Stimulated activated CD4-positive, alpha-beta T cell treated with anti-CD3 and anti-CD28 coated beads, TNF-alpha, amount 100 ng/mL, for 4 hours (primary cell): ENCODE results near the gene FBXW4.

ENCODE experiments used
- DNase-seq, 3 experiments: peaks; one replicate each; pipeline ENCODE4 v3.0.0-alpha.2; 2020; ENCODE audit warnings: low read depth in 3 of 3

Gene FBXW4

GRCh38 chr10:101580486-101581399, 114.2 kb downstream of the FBXW4 start:
- no peak for DNase-seq

DNA sequence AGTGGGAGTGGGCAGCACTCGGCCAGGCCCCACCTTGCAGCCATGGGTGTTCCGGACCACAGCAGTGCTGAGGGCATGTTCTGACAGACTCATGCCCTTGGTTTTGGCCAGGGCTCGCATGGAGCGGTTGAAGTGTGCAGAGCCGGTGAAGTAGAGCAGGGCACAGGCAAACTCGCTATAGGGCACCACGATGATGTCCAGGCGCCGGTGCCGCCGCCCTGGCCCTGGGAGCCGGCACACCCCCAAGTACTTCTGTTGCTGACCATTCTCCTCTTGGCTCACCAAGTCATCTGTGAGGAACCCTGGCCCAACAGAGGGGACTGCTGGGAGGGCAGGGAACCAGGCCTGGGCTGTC, 115.5 kb downstream of the FBXW4 start:
- no peak for DNase-seq

DNA sequence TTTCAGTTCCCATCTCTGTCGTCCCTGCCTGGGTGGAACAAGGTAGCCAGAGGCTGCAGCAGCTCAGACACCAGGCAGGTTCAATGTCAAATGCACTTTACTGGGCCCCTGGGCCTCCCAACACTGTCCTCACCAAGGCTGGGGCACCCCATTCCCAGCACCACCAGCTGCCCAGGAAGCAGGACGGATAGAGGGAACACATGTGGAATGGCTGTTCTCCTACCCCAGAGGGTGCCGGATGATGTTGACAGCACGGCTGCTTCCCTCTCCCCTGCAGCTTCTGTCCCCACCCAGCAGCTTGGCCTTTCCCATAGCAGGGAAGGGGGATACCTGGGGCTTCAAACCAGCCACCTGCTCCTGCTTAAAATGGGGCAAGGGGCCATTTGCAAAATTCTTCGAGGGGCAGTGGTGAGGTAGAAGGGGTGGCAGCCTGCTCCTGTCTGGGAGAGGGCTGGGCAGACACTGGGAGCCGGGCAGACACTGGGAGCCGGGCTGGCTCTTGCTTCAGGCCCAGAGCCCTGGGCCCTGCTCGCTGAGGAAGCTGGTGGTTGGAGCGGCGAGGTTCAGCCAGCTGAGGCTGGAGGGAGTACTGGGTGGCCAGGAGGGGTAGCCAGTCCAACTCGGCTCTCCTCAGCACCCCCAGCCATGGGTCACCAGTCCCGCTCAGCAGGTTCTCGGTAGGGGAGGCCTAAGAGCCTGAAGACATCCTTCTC, 116.0 kb downstream of the FBXW4 start:
- DNase-seq = no peak

GRCh38 chr10:101578192-101578591, 116.8 kb downstream of the FBXW4 start:
- no peak for DNase-seq

DNA sequence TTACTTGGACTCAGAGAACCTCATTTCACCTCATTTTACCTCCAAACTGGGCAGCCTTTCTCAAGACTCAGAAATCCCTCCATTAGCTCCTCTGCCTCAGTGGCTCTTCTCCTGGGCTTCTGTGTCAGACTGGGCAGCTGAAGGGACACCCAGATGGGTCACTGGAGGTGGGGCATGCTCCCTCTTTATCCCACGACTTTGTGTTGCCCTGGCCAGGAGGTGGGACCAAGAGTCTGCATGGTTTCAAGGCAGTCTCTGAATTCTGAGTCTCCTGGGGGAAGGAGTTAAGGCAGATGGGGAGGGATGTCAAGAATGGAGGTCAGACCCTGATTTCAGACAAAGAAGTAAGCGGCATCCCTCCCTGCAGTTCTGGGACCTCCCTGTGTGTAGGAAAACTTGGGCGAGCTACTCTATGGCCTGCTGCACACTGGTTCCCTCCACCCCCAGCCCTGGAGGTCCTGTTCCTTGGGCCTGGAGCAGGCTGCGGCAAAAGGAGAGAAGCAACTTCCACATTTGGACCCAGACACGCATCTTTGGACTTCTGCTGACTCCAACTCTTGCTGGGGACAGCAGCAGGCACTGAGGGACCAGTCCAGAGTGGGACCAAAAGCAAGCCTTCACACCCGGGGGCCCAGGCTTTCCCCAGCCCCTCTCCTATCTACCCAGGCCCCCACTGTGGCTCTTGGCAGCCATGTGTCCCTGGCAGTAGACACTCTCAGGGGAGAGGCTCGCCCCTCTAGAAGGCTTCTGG, 117.7 kb downstream of the FBXW4 start:
- no peak for DNase-seq

GRCh38 chr10:101576211-101576863, 118.6 kb downstream of the FBXW4 start:
- no peak for DNase-seq

GRCh38 chr10:101575580-101576210, 119.3 kb downstream of the FBXW4 start:
- DNase-seq = no peak

DNA sequence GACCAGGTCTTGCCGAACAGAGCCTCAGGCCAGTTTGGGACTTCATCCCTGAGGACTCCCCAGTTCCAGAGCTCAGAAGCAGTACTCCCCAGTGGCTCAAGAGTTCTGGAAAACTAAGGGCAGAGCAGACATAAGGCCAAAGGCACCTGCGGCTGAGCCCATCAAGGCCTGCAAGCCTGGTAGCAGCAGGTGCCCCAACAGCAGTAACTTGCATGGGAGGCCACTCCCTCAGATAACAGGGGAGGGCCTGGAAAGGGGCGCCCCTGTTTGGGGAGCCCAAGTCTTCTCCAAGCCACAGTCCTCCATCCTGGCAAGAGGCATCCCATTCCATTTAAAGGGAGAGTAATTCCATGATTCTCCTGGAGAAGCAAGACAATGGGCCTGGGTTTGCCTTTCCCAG, 119.9 kb downstream of the FBXW4 start:
- no peak for DNase-seq

DNA sequence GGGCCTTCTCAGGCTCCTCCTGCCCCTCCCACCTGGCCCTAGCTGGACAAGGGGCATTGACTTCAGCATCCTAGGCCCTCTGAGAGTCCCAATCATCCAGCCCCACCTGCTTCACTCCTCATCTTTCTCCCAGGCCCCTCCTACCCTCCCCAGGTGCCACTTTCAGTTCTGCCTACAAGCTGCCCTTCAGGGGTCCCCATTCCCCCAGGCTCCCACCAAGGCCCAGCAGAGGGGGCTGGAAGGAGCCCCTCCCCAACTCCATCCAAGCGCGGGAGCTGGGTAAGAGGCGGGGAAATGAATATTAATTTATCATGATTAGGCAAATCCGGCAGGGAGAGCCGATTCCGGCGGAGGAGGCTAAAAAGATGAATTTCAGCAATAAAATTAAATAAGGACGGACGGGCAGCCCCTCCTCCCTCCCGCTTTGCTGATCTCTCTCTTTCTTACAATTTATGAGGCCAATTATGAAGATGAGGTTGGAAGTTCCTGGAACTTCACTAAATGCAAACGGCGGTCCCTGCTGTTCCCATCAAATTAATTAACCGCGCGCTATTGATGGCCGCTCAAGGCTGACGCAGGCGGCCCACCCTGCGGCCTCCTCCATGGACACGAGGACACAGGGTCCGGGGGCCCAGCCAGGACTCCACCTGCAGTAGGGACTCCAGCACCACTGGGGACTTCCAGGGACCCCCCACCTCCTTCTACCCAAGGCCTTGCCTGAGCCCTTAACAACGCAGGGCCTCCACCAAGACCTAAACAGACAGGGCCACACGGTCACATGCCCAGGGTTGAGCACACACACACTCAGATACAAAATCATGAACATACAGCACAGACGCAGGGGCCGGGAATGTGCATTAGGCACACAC, 120.9 kb downstream of the FBXW4 start:
- no peak for DNase-seq

DNA sequence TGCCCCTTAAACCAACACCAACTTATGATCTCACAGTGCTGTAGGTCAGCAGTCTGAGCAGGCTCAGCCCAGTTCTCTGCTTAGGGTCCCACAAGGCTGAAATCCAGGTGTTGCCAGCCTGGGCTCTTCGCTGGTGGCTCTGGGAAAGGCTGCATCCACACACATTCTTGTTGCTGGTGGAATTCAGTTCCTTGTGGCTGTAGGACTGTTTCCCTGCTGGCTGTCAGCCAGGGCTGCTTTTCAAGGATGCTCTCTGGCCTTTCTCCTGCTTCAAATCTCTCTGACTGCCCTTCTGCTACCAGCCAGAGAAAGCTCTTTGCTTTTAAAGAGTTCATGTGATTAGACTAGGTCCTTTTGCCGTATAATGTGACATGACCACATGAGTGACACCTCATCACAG, 122.2 kb downstream of the FBXW4 start:
- no peak for DNase-seq

- no peak for DNase-seq
These were observed 122.8 kb downstream of the FBXW4 start for GRCh38 chr10:101572126-101572525.

DNA sequence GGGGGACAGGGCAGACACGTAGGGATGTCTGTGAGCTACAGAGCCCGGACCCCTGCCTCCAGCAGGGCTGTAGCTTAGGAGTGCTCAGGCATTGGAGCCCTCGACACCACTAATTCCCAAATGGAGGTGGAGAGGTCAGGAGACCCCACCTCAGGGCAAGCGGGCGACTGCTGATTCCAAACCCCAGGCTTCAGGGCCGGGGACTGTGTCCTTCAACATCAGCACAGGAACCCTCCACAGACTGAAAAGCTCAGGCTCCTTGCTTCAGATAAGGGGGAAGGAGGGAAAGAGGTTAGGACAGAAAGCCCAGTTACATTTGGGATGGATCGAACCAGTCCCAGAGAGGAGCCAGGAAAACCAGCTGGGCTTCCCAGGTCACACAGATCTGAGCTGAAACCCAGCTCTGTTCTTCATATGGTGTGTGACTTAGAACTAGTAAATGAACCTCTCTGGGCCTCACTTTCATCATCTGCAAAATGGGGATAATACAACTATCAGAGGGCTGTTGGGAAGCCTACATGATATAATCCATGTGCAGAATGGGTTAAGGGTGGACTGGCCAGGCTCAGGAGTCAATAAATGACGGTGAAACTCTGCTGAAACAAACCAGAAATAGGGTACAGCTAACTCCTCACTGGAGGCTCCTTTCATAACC, 123.6 kb downstream of the FBXW4 start:
- DNase-seq = no peak

GRCh38 chr10:101570428-101571270, 124.3 kb downstream of the FBXW4 start:
- no peak for DNase-seq

GRCh38 chr10:101569622-101570427, 125.1 kb downstream of the FBXW4 start:
- DNase-seq = peak; percentile 62 to 74 (median 66)

DNA sequence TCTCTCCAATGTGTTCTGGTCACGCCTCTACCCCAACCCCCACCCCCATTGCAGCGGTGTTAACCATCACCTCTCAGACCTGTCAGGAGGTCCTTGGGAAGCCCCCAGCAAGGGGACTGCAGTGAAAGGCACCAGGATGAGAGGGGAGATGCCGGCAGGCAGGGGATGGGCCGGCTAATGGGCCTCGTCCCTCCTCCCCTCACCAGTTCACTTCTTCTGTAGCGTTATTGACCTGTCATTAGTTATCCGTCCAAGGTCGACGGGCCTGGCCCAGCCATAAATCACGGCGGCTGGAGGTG, 125.7 kb downstream of the FBXW4 start:
- DNase-seq = no peak

- no peak for DNase-seq
These were observed 126.8 kb downstream of the FBXW4 start for GRCh38 chr10:101568054-101568745.

- DNase-seq = no peak
These were observed 127.6 kb downstream of the FBXW4 start for GRCh38 chr10:101567165-101568006.
